Vagina (tissue), 2 donors: ENCODE measurements around the gene CERS1. TPM values are rescaled to one million over a fixed set of nuclear protein-coding genes. Genes with fewer than 3 reads are reported as not detected.

Experiments
- DNase-seq, 2 donors: peaks; one replicate each; pipeline ENCODE4 v3.0.0-alpha.2; 2017; ENCODE audit errors: extremely low spot score in 2 of 2
- H3K27ac ChIP-seq: fragments of 200-600 bp; sonication (generic); one replicate; pipeline ENCODE4 v1.5.1; 2019
- H3K27me3 ChIP-seq: fragments of 200-600 bp; sonication (generic); one replicate; pipeline ENCODE4 v1.5.1; 2019
- H3K36me3 ChIP-seq, 2 donors: fragments of 200-600 bp; sonication (generic); one replicate each; pipeline ENCODE4 v1.5.1; 2017 to 2019
- H3K4me1 ChIP-seq: fragments of 200-600 bp; sonication (generic); one replicate; pipeline ENCODE4 v1.5.1; 2019
- H3K4me3 ChIP-seq, 2 donors: fragments of 200-600 bp; sonication (generic); 1 replicate in 1 of 2; 2 replicates in 1 of 2; pipeline ENCODE4 v1.5.1; 2016 to 2019
- H3K9me3 ChIP-seq: fragments of 200-600 bp; sonication (generic); one replicate; pipeline ENCODE4 v1.5.1; 2019
- POLR2A ChIP-seq, 2 donors: fragments of 450-650 bp; IDR thresholded peaks; one replicate each; pipeline ENCODE4 v1.6.1; 2017; ENCODE audit warnings: antibody characterized with exemption in 2 of 2, mild to moderate bottlenecking in 2 of 2, moderate library complexity in 2 of 2
- POLR2AphosphoS5 ChIP-seq, 2 donors: sonication (generic); formaldehyde crosslinking; IDR thresholded peaks; one replicate each; pipeline ENCODE4 v1.9.0; 2017; ENCODE audit warnings: antibody characterized with exemption in 2 of 2, mild to moderate bottlenecking in 2 of 2, low read depth in 1 of 2; ENCODE audit not compliant: insufficient read depth in 1 of 2
- intact Hi-C: fragments of 100-400 bp; cut with DNase I; formaldehyde crosslinking; loops from one replicate; pipeline ENCODE4 v1.15.1; 2023
- total RNA-seq: library from RNA; depleted of rRNA; stranded (reverse); fragments of >200 nt; gene quantifications from one replicate; pipeline ENCODE4 v1.2.3, GENCODE V29; 2016
- TF ChIP-seq, protein P1 (sequence below), 3 experiments: fragments of 450-650 bp in 2 of 3; fragments of 200-600 bp in 1 of 3; sonication (generic) in 1 of 3; IDR thresholded peaks; one replicate each; pipeline ENCODE4 v1.5.1; 2017 to 2019; ENCODE audit warnings: antibody characterized with exemption in 3 of 3, mild to moderate bottlenecking in 2 of 3, moderate library complexity in 2 of 3

CERS1 gene
- total RNA-seq, 1 donor from 2014 or later = 0.49 TPM

DNA sequence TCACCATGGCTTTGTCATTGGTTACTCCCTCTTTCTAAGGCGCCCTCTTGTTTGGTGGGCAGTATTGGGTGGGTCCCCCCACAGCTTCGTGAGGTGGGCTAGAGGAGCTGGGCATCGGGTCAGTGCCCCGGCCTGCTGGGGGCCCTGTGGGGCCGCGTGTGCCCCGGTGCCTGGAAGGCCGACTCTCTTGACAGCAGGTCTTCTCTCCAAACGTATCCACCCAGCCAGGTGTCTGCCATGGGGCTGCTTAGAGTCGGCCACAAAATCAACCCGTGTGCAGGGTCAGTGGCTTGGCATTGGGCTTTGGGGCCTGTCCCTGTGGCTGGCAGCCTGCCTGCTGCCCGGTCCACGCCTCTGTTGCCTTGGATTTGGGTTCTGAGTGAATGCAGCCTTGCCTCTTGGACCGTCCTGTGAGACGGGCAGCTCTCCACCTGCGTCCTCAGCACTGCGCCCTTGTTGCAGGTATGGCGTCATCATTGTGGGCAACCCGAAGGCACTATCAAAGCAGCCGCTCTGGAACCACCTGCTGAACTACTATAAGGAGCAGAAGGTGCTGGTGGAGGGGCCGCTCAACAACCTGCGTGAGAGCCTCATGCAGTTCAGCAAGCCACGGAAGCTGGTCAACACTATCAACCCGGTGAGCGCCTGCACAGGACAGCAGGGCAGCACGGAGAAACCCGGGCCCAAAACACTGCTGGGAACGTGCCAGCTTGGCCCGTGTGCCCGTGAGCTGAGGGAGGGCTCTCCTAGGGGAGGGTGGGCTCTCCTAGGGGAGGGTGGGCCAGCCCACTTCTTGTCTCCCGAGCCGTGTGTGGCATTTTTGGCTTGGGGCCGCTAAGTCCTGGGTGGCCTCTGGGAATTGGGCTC is 32.7 kb downstream of the CERS1 start:
- Histone ChIP-seq H3K27ac (no peak overlapping the region), H3K27me3 (no peaks in the 10 kb centered on the region), H3K4me3 (no peak overlapping the region), H3K4me1 (no peaks in the 10 kb centered on the region), H3K36me3 (peaks cover 4 to 93% of the 10 kb centered on the region in 2 donors), H3K9me3 (no peaks in the 10 kb centered on the region)
- no peak for DNase-seq
- TF ChIP-seq POLR2A (IDR thresholded peaks at IDR 0.05) (no peak), POLR2AphosphoS5 (IDR thresholded peaks at IDR 0.05; ENCODE audit: insufficient read depth in 1 of 2, low read depth in 1 of 2) (no peak)
- TF ChIP-seq, protein P1, sequence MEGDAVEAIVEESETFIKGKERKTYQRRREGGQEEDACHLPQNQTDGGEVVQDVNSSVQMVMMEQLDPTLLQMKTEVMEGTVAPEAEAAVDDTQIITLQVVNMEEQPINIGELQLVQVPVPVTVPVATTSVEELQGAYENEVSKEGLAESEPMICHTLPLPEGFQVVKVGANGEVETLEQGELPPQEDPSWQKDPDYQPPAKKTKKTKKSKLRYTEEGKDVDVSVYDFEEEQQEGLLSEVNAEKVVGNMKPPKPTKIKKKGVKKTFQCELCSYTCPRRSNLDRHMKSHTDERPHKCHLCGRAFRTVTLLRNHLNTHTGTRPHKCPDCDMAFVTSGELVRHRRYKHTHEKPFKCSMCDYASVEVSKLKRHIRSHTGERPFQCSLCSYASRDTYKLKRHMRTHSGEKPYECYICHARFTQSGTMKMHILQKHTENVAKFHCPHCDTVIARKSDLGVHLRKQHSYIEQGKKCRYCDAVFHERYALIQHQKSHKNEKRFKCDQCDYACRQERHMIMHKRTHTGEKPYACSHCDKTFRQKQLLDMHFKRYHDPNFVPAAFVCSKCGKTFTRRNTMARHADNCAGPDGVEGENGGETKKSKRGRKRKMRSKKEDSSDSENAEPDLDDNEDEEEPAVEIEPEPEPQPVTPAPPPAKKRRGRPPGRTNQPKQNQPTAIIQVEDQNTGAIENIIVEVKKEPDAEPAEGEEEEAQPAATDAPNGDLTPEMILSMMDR (IDR thresholded peaks at IDR 0.05) = no peak
- intact Hi-C loops = no loop called here

DNA sequence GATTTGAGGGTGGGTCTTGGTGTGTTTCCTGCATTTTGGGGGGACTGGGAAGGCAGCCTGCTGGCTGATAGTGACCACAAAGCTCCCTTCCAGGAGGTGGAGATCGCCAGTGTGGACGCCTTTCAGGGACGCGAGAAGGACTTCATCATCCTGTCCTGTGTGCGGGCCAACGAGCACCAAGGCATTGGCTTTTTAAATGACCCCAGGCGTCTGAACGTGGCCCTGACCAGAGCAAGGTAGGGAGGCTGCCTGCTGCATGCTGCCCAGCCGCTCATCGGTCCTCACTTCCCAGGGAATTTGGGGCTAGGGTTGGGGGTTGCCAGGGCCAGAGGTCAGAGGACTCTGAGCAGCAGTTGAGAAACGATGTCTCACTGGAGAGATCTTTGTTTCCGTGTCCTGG is 34.0 kb downstream of the CERS1 start:
- no peaks in the 10 kb centered on the region for H3K4me1 ChIP-seq
- H3K27ac ChIP-seq = no peak overlapping the region
- no peaks in the 10 kb centered on the region for H3K9me3 ChIP-seq
- no peak overlapping the region for H3K4me3 ChIP-seq
- DNase-seq = no peak
- H3K36me3 ChIP-seq = peaks cover 4 to 93% of the 10 kb centered on the region in 2 donors
- TF ChIP-seq POLR2A (IDR thresholded peaks at IDR 0.05) (no peak), POLR2AphosphoS5 (IDR thresholded peaks at IDR 0.05; ENCODE audit: insufficient read depth in 1 of 2, low read depth in 1 of 2) (no peak)
- TF ChIP-seq, protein P1 (IDR thresholded peaks at IDR 0.05) = no peak
- H3K27me3 ChIP-seq = no peaks in the 10 kb centered on the region
- intact Hi-C loops = no loop called here

- Histone ChIP-seq H3K27me3 (no peaks in the 10 kb centered on the region), H3K36me3 (peaks cover 4 to 96% of the 10 kb centered on the region in 2 donors), H3K27ac (no peak overlapping the region), H3K4me3 (no peak overlapping the region), H3K9me3 (no peaks in the 10 kb centered on the region), H3K4me1 (no peaks in the 10 kb centered on the region)
- intact Hi-C loops = no loop called here
- no peak for TF ChIP-seq POLR2A (IDR thresholded peaks at IDR 0.05)
- TF ChIP-seq, protein P1 (IDR thresholded peaks at IDR 0.05) = no peak
- TF ChIP-seq POLR2AphosphoS5 (IDR thresholded peaks at IDR 0.05; ENCODE audit: insufficient read depth in 1 of 2, low read depth in 1 of 2) = no peak
- no peak for DNase-seq
Observed at GRCh38 chr19:18861235-18861634, 34.7 kb downstream of the CERS1 start.

GRCh38 chr19:18860725-18861124 is 35.2 kb downstream of the CERS1 start:
- no peak for DNase-seq
- no peaks in the 10 kb centered on the region for H3K4me1 ChIP-seq
- no peak for TF ChIP-seq POLR2A (IDR thresholded peaks at IDR 0.05)
- TF ChIP-seq, protein P1 (IDR thresholded peaks at IDR 0.05) = no peak
- H3K9me3 ChIP-seq = no peaks in the 10 kb centered on the region
- H3K4me3 ChIP-seq = no peak overlapping the region
- no peak overlapping the region for H3K27ac ChIP-seq
- intact Hi-C loops = no loop called here
- H3K36me3 ChIP-seq = peaks cover 4 to 95% of the 10 kb centered on the region in 2 donors
- no peaks in the 10 kb centered on the region for H3K27me3 ChIP-seq

DNA sequence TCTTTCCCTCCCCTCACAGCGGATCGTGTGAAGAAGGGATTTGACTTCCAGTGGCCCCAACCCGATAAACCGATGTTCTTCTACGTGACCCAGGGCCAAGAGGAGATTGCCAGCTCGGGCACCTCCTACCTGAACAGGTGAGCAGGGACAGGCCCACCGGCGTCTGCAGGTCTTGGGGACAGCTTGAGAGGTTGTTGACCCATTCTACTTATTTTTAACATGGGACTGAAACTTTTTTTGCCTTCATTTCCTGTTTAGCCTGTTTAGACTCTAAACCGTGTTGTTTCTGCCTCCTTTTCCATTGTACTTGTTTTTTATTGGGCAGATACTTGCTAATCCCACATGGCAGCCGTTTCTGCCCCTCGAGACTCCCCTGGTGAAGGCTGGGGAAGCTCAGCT is 35.7 kb downstream of the CERS1 start:
- Histone ChIP-seq H3K36me3 (peaks cover 4 to 95% of the 10 kb centered on the region in 2 donors), H3K27me3 (no peaks in the 10 kb centered on the region), H3K9me3 (no peaks in the 10 kb centered on the region), H3K4me3 (no peak overlapping the region), H3K27ac (no peak overlapping the region), H3K4me1 (no peaks in the 10 kb centered on the region)
- TF ChIP-seq POLR2AphosphoS5 (IDR thresholded peaks at IDR 0.05; ENCODE audit: insufficient read depth in 1 of 2, low read depth in 1 of 2) (no peak), POLR2A (IDR thresholded peaks at IDR 0.05) (no peak)
- TF ChIP-seq, protein P1 (IDR thresholded peaks at IDR 0.05) = no peak
- no peak for DNase-seq
- intact Hi-C loops = no loop called here
